Stimulated activated naive CD4-positive, alpha-beta T cell (primary cell): ENCODE results near the gene GPR32.
"Not testable (repeated sequence)": the region's sequence is repeated elsewhere in the genome, so short reads cannot be mapped to it uniquely, and the experiment has no call there.

Experiments used
- DNase-seq, 6 experiments: peaks; one replicate each; lab custom pipeline; 2025; lab: John Stamatoyannopoulos, UW

Gene GPR32, protein sequence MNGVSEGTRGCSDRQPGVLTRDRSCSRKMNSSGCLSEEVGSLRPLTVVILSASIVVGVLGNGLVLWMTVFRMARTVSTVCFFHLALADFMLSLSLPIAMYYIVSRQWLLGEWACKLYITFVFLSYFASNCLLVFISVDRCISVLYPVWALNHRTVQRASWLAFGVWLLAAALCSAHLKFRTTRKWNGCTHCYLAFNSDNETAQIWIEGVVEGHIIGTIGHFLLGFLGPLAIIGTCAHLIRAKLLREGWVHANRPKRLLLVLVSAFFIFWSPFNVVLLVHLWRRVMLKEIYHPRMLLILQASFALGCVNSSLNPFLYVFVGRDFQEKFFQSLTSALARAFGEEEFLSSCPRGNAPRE

DNA sequence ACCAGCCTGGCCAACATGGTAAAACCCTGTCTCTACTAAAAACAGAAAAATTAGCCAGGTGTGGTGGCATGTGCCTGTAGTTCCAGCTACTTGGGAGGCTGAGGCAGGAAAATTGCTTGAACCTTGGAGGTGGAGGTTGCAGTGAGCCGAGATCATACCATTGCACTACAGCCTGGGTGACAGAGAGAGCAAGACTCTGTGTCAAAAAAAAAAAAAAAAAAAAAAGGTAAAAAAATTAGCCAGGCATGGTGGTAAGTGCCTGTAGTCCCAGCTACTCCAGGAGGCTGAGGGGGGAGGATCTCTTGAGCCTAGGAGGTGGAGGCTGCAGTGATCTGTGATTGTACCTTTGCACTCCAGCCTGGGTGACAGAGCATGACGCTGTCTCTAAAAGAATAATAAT lies at the start of gene GPR32:
Gene GPR32, plus strand, starts transcription at position 301 of the 400 bp plus-strand sequence. CDS start 137 bp downstream, outside the sequence.
- not testable (repeated sequence) for DNase-seq

DNA sequence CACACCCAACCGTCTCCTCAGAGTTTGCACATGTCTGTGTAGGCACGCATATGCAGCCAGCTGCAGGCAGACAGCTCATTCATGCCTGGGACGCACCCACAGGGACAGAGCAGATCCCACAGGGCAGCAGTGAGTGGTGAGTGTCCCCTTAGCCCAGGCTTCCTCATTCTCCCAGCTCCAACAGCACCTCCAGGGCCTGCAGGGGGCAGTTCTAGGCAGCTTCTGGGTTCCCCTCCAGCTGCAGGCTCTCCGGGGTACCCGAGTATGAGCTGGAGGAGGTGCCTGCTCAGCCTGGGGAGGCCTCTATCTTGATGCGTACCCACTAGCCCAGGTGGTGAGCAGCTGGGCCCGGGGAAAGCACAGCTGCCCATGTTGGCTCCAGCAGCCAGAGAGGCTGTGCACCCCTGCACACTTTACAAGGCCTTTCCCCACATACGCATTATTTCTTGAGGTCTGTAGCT lies 49.3 kb upstream of the GPR32 start:
- no peak for DNase-seq

DNA sequence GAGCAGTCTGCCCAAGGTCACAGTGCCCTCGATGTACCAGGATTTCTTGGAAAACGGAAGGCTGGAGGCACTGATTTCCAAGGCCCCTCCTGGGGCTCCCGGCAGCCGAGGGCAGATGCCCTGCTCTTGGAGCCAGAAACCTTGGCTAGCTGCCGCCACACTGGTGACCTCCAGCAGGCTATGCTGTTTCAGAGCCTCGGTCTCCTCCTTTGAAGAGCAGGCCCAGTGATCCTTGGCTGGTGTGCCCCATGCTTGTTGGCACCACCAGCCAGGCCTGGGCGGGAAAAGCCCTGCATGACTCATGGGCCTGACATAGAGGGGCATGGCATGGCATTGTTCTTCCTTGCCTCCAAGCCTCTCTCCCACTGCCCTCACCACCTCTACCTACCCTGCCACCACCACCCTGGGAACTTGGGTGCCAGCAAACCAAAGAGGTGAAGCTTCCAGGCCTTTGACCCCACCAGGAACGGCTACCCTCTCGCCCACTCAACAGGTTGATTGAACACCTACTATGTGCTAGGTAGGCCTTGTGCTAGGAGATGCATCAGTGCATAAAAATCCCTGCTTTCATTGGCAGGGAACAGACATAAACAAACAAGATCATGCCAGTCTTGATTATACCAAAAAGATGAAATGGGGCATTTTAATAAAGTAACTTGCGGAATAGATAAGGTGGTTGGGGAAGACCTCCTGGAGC lies 48.7 kb upstream of the GPR32 start:
- DNase-seq: no peak

DNA sequence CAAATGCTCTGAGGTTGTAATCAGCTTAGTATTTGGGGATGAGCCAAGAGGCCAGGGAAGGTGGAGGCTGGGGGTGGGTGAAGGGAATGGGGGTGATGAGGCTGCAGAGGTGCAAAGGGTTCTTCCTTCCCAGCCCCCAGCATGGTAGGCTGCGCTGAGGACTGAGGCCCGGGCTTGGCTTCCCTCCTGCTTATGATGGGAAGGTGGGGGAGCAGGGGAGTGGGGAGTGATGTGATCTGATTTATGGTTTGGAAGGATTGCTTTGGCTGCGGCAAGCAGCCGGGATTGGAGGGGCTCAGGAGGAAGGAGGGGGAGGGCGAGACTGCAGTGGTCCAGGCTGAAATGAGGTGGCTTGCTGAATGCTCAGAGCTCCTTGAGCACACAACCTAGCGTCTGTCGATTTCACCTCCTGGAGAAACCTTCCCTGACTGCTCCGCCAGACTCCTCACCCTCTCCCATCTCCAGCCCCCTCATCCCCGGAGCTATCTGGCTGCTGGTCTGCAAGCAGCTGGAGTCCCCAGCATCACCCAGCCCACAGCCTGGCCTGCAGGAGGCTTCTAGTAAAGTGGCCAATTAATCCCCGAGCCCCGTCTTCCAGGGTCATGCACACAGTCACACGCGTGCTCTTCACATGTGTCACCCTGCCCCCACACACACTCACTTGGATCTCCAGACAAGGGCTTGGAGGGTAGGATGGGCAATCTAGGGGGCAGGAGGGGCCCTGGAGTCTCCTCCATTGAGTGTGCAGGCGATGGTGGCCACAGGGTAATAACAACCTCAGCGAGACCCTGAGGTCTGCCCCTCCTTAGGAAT lies 47.9 kb upstream of the GPR32 start:
- no peak for DNase-seq

DNA sequence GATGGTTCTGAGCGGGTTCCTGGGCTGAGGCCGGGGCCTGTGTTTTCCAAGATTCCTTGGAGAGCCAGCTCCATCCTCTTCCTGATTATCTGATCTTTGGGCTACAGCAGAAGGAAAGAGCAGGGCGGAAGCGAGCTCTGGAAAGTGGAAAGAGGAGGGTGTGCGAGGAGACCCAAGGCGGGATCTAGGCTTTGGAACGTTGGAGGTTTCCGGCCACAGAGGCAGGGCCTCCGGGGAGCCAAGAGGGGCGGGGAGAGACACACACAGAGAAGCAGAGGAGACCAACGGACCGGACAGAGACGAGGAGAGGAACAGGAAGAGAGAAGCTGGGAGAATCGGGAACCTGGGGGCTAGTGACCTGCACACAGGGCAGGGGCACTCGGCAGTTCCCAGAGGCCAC lies 47.2 kb upstream of the GPR32 start, which contains the start of gene CLEC11A:
Gene CLEC11A, plus strand, starts transcription at position 296 of the 400 bp plus-strand sequence. CDS start 162 bp downstream, outside the sequence.
- DNase-seq: no peak

DNA sequence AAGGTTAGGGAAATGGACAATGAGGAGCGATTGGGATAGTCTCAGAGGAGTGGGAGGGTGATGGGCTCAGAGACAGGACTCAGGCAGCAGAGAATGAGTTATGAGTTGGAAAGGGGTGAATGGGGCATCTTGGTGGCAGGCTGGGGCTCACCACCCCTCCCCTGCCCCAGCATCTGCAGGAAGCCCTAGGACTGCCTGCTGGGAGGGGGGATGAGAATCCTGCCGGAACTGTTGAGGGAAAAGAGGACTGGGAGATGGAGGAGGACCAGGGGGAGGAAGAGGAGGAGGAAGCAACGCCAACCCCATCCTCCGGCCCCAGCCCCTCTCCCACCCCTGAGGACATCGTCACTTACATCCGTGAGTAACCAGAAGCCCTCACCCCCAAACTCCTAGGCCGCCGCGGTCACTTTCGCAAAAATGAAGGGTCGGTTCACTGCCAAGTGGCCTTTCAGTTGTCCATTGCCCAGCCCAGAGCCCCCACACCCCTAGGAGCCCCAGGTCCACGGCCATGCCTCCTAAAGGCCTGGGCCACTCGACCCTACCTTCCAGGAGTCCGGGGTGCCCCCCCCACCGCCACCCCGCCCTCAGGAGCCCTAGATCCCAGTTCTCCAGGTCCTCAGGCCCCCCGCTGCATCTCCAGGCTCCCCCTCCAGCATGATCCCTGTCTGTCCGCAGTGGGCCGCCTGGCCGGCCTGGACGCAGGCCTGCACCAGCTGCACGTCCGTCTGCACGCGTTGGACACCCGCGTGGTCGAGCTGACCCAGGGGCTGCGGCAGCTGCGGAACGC lies 46.3 kb upstream of the GPR32 start:
- no peak for DNase-seq

DNA sequence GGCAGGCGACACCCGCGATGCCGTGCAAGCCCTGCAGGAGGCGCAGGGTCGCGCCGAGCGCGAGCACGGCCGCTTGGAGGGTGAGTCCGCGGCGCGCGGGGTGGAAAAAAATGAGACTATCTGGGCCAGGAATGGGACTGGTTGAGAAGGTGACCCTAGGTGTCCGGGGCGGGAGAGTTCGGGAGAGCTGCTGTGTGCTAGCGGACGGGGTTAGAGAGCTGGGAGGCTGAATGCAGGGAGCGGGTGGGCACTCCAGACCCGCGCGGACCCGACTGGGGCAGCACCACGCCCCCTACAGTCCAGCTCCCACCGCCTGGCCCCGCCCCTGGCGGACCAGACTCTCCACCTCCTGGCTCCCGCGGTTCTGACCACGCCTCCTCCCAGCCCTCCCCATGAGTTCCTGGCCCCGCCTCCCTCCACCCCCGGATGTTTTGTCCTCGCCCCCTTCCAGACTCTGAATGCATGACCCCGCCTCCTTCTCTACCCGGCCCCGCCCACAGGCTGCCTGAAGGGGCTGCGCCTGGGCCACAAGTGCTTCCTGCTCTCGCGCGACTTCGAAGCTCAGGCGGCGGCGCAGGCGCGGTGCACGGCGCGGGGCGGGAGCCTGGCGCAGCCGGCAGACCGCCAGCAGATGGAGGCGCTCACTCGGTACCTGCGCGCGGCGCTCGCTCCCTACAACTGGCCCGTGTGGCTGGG lies 45.6 kb upstream of the GPR32 start:
- DNase-seq: peak; percentile 92 to 95 (median 94)

DNA sequence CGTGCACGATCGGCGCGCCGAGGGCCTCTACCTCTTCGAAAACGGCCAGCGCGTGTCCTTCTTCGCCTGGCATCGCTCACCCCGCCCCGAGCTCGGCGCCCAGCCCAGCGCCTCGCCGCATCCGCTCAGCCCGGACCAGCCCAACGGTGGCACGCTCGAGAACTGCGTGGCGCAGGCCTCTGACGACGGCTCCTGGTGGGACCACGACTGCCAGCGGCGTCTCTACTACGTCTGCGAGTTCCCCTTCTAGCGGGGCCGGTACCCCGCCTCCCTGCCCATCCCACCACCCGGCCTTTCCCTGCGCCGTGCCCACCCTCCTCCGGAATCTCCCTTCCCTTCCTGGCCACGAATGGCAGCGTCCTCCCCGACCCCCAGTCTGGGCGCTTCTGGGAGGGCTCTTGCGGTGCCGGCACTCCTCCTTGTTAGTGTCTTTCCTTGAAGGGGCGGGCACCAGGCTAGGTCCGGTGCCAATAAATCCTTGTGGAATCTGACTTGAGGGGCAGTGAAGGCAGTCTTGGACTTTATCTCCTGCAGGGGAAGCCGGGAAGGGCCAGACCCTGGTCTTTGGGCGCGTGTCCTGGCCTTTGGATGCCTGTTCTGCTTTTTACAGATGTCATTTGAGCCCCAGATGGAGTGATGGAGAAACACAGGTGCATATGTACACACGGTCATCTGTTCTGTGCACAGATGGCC lies 44.9 kb upstream of the GPR32 start:
- DNase-seq: peak in 1 of 6 experiments; percentile 86

DNA sequence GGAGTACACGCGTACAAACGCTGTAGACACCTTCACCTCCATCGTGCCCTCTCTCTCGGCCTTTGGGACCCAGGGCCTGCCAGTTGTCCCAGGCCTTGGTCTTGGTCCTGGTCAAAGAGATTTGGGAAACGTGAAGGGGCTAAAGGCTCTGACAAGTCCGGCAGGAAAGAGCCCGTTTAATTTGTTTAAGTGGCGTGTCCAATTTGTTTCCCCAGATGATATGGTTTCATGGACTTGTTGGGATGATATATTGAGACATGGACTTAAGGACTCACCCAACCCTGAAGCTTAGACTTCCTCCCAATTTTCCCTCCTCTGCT lies 44.4 kb upstream of the GPR32 start:
- no peak for DNase-seq

DNA sequence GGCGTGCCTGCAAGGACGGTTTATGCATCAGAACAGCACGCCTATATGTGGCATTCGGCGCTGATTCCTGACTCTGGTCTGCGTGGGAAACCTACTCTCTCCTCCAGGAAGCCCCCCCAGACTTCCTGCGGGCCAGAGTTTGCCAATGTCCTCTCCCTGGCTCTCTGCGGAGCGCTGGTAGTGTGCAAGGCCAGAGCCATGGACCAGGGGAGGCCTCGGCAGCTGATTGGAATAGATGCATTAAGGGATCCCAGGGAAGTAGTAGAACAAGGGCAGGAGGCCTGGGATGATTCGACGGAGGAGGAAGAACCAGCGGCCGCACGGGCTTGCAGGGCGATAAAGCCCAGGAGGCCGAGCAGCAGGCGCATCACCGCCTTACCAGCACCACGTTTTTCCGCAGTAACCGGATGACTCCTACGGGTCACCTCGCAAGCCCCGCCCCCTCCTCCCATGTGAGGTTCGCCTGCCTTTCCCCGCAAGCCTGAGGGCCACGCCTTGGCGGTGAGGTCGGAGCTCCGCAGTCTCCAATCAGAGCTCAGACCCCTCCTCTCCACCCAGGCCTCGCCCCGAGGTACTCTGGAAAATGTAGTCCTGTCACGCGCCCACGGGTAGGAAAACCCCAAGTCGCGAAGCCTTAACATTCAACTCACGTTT lies 42.1 kb upstream of the GPR32 start:
- DNase-seq: peak; percentile 42 to 65 (median 58)

DNA sequence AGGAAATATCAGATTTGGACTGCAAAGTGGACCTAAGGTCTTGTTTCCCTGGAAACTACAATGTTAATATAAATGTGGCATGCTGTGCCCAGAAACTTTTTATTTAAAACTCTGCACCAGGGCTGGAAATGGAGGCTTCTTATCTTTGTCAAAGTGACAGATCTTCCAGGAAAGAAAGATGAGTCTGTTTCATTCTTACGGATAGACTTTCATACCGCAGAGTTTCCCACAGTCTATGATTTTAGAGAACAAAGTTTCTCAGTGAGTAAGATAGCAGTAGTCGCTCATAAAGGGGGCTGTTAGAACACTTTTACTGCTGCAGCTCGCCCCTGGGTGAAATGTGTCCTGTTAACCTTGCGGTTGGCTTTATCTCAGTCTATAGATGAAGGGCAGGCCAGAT lies 40.4 kb upstream of the GPR32 start:
- no peak for DNase-seq

DNA sequence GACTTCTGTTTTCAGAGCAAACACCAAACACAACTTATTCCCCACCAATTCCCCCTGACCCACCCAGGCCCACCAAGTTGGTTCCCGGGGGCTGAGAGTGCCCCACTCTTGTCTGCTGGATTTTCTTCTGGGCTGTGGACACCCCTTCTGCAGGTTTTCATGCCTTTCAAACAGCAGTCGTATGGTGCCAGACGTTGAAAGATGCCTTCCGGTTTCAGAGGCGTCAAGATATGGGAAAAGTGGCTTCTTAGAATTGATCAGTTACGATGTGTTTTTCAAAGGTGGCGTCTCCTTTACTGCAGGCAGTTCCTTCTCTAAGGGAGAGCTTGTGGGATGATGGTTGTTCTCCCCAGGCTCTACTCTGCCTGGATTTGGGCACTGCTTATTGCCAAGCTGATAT lies 34.4 kb upstream of the GPR32 start:
- no peak for DNase-seq

DNA sequence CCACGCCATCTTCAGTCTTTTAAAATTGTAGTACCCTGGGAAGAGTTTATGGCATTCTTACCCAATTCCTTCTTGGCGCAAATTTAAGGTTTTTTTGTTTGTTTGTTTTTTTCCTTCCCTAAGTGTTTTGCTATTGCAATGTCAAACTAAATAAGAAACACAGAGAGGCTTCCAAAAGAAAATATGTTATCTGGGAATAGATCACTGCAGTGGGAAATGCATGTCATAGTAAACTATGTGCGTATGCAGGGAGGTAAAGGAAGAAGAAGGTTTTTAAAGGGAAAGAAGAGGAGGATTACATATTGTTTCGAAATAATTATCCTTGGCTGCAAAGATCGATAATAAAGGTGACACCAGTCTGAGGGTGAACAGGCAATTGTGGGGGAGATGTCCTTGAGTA lies 33.9 kb upstream of the GPR32 start:
- DNase-seq: no peak

DNA sequence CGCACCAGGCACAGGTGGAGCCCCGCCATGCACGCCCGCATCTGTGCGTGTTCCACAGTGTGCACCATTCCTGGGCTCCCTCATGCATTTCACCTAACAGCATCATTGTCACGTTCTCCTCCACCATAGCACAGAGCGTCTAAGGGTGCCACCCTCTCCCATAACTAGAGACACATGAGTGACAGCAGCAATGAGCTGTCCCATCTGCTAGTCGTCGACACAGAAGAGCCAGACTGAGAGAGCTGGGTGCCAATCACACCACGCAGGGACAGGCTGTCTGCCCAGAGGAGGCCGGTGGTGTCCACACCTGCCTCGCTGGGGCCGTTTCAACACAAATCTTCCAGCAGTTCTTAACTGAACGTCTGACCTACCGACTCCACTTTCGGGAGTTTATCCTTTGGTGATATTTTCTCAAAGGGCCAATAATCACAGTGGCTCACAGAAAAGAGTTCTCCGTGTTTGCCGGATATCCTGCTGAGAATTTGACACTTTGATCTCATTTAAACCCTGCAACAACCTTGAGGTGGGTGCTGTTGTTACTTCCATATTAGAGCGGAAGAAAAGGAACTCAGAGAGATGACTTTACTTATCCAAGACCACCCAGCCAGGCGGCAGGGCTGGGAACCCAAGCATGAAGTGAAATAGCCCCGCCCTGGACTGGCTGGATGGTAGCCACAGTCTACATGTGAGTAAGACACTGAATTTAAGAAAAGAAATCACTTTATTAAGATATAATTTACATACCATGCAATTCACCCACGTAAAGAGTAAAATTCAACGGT lies 30.9 kb upstream of the GPR32 start:
- DNase-seq: no peak

DNA sequence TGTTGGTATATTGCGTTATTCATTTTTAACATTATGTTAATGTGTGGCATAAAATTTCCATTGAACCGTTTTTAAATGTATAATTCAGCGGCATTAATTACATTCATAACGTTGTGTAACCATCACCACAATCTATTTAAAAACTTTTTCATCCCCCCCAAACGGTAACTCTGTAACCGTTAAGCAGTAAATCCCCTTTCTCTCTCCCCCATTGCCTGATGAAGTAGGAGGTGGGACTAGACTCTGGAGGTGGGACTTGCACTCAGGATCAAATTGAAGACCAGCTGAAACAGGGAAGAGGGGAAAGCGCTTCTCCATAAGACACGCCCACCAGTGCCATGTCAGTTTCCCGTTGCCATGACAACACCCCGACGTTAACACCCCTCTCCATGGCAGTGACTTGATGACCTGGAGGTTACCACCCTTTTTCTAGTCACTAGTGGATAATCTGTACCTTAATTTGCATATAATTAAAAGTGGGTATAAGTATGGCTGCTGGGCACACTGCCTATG lies 30.3 kb upstream of the GPR32 start:
- DNase-seq: no peak

DNA sequence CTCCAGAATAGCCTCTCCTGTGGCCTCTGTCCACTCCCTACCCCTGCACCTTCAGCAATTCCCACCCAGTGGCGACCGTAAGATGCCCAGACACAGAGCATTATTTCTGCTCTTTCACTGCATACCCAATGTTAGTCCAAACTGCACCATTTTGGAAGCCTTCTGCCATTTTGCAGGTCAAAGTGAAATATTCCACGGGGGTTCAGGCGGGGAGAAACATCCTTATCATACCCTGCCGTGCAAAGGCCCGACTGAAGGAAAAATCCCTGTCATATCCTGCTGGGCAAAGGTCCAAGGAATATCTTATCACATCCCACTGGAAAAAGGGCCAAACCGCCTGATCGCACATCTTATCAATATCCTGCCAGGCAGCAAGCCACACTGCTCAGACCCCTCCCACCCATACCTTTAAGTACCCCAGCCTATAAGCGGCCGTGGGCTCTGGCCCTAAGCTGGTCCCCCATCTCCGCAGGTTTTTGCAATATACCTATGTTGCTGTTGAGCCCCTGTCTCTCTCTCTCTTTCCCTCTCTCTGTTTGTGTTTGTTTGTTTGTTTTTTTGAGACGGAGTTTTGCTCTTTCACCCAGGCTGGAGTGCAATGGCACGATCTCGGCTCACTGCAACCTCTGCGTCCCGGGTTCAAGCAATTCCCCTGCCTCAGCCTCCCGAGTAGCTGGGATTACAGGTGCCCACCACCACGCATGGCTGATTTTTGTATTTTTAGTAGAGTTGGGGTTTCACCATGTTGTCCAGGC lies 28.9 kb upstream of the GPR32 start:
- DNase-seq: no peak

DNA sequence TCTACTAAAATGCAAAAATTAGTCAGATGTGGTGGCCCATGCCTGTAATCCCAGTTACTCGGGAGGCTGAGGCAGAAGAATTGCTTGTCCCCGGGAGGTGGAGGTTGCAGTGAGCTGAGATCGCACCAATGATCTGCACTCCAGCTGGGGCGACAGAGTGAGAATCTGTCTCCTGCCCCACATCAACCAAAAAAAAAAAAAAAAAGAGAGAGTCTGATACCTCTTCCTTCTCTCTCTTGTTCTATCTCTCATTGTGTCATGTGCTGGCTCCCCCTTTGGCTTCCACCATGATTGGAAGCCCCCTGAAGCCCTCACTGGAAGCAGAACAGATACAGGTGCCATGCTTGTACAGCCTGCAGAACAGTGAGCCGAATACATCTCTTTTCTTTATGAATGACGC lies 26.7 kb upstream of the GPR32 start:
- no peak for DNase-seq

DNA sequence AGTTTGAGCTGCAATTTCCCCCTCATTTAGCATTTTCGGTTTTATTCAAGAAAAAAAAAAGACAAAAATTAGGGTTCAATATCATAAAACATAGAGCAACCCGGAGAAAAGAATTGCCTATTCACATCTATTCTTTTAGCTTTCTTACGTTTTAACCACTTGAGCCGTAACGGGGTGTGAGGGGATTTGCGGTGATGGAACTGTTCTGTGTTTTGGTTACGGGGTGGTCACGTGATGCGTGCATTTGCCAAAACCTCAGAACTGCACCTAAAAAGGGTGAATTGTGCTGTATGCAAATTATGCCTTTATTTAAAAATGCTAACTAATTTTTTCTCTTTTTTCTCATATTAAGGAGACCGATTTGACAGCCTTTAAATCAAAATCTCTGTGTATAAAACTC lies 25.0 kb upstream of the GPR32 start:
- no peak for DNase-seq
